ENCODE measurements around the gene SHISA2.

SHISA2 gene

GRCh38 chr13:26048741-26049140 lies 3.1 kb downstream of the SHISA2 start:
- DNase-seq (ENCODE audit: low read depth in 2 of 2) = no peak

GRCh38 chr13:26047040-26047439 lies 4.8 kb downstream of the SHISA2 start:
- DNase-seq (ENCODE audit: low read depth in 2 of 2) = no peak

GRCh38 chr13:26046639-26047038 lies 5.2 kb downstream of the SHISA2 start:
- DNase-seq (ENCODE audit: low read depth in 2 of 2) = no peak

- DNase-seq (ENCODE audit: low read depth in 2 of 2) = no peak
Observed at GRCh38 chr13:26045142-26045541, 6.7 kb downstream of the SHISA2 start.

- DNase-seq (ENCODE audit: low read depth in 2 of 2) = no peak
Observed at GRCh38 chr13:26042785-26043184, 9.0 kb downstream of the SHISA2 start.

GRCh38 chr13:26041444-26041843 lies 10.4 kb downstream of the SHISA2 start:
- DNase-seq (ENCODE audit: low read depth in 2 of 2) = no peak

- no peak for DNase-seq (ENCODE audit: low read depth in 2 of 2)
Observed at GRCh38 chr13:26038931-26039475, 12.8 kb downstream of the SHISA2 start.

GRCh38 chr13:26037302-26037701 lies 14.5 kb downstream of the SHISA2 start:
- DNase-seq (ENCODE audit: low read depth in 2 of 2) = no peak

- no peak for DNase-seq (ENCODE audit: low read depth in 2 of 2)
Observed at GRCh38 chr13:26036383-26036782, 15.4 kb downstream of the SHISA2 start.

- no peak for DNase-seq (ENCODE audit: low read depth in 2 of 2)
Observed at GRCh38 chr13:26034018-26034417, 17.8 kb downstream of the SHISA2 start.

- DNase-seq (ENCODE audit: low read depth in 2 of 2) = no peak
Observed at GRCh38 chr13:26030331-26030730, 21.5 kb downstream of the SHISA2 start.

GRCh38 chr13:26029581-26030136 lies 22.2 kb downstream of the SHISA2 start:
- no peak for DNase-seq (ENCODE audit: low read depth in 2 of 2)

- no peak for DNase-seq (ENCODE audit: low read depth in 2 of 2)
Observed at GRCh38 chr13:26026211-26026610, 25.6 kb downstream of the SHISA2 start.

- DNase-seq (ENCODE audit: low read depth in 2 of 2) = no peak
Observed at GRCh38 chr13:26025771-26026170, 26.0 kb downstream of the SHISA2 start.

GRCh38 chr13:26025196-26025595 lies 26.6 kb downstream of the SHISA2 start:
- DNase-seq (ENCODE audit: low read depth in 2 of 2) = no peak

- no peak for DNase-seq (ENCODE audit: low read depth in 2 of 2)
Observed at GRCh38 chr13:26024558-26024957, 27.3 kb downstream of the SHISA2 start.

- no peak for DNase-seq (ENCODE audit: low read depth in 2 of 2)
Observed at GRCh38 chr13:26022538-26023292, 29.1 kb downstream of the SHISA2 start.

- DNase-seq (ENCODE audit: low read depth in 2 of 2) = no peak
Observed at GRCh38 chr13:26021956-26022355, 29.9 kb downstream of the SHISA2 start.

GRCh38 chr13:26021516-26021915 lies 30.3 kb downstream of the SHISA2 start:
- no peak for DNase-seq (ENCODE audit: low read depth in 2 of 2)

- DNase-seq (ENCODE audit: low read depth in 2 of 2) = no peak
Observed at GRCh38 chr13:26020891-26021290, 30.9 kb downstream of the SHISA2 start.

GRCh38 chr13:26019881-26020870 lies 31.6 kb downstream of the SHISA2 start:
- DNase-seq (ENCODE audit: low read depth in 2 of 2) = no peak

GRCh38 chr13:26019251-26019650 lies 32.6 kb downstream of the SHISA2 start:
- DNase-seq (ENCODE audit: low read depth in 2 of 2) = no peak

Data from stimulated activated CD4-positive, alpha-beta T cell treated with anti-CD3 and anti-CD28 coated beads, Interleukin-15, amount 100 ng/mL, for 48 hours (primary cell).